GM23338 (cell line): ENCODE measurements around the gene LAMC2. TPM values are rescaled to one million over a fixed set of nuclear protein-coding genes. Genes with fewer than 3 reads are reported as not detected.

Experiments
- ATAC-seq: fragments of 200-7000 bp; cut with Tn5 transposase; 3 replicates; pipeline ENCODE4 v1.9.1; 2020
- DNase-seq: peaks from one replicate; pipeline ENCODE4 v3.0.0-alpha.2; 2015; ENCODE audit warnings: low spot score
- H2AFZ ChIP-seq: fragments of 200-600 bp; sonication (generic); 2 replicates; pipeline ENCODE4 v1.8.0; 2016; ENCODE audit warnings: antibody characterized with exemption, mild to moderate bottlenecking, moderate library complexity
- H3F3A ChIP-seq: fragments of 200-600 bp; sonication (generic); replicated peaks from 2 replicates; pipeline ENCODE4 v1.8.0; 2017; ENCODE audit warnings: antibody characterized with exemption, mixed run types, low read depth
- H3K27ac ChIP-seq: fragments of 200-600 bp; sonication (generic); 2 replicates; pipeline ENCODE4 v1.6.1; 2016; ENCODE audit warnings: low read depth
- H3K27me3 ChIP-seq: fragments of 200-600 bp; sonication (generic); 2 replicates; pipeline ENCODE4 v1.8.0; 2016; ENCODE audit warnings: mild to moderate bottlenecking, mixed run types, moderate library complexity; ENCODE audit not compliant: insufficient read depth
- H3K36me3 ChIP-seq: fragments of 200-600 bp; sonication (generic); 2 replicates; pipeline ENCODE4 v1.8.0; 2016; ENCODE audit warnings: mild to moderate bottlenecking; ENCODE audit not compliant: insufficient read depth
- H3K4me1 ChIP-seq: fragments of 200-600 bp; sonication (generic); 2 replicates; pipeline ENCODE4 v1.8.0; 2016; ENCODE audit warnings: mild to moderate bottlenecking, moderate library complexity; ENCODE audit not compliant: insufficient read depth
- H3K4me2 ChIP-seq: fragments of 200-600 bp; sonication (generic); 2 replicates; pipeline ENCODE4 v1.7.1; 2017; ENCODE audit warnings: mixed run types
- H3K4me3 ChIP-seq: fragments of 200-600 bp; sonication (generic); 2 replicates; pipeline ENCODE4 v1.6.1; 2016; ENCODE audit warnings: mixed run types
- H3K79me2 ChIP-seq: fragments of 200-600 bp; sonication (generic); replicated peaks from 2 replicates; pipeline ENCODE4 v1.8.0; 2017; ENCODE audit warnings: mild to moderate bottlenecking; ENCODE audit not compliant: insufficient read depth
- H3K9me2 ChIP-seq: fragments of 200-600 bp; sonication (generic); 2 replicates; pipeline ENCODE4 v1.8.0; 2017; ENCODE audit not compliant: insufficient read depth
- H4K20me1 ChIP-seq: fragments of 200-600 bp; sonication (generic); replicated peaks from 2 replicates; pipeline ENCODE4 v1.8.0; 2017; ENCODE audit warnings: mild to moderate bottlenecking; ENCODE audit not compliant: insufficient read depth
- H3K27ac Mint-ChIP-seq: 2 replicates; pipeline ENCODE4 v1.8.0; 2020; ENCODE audit warnings: inconsistent platforms, mild to moderate bottlenecking, moderate library complexity, mixed read lengths
- H3K27me3 Mint-ChIP-seq: 3 replicates; pipeline ENCODE4 v1.8.0; 2022; ENCODE audit warnings: low read depth, mild to moderate bottlenecking, moderate library complexity, mixed read lengths, inconsistent platforms; ENCODE audit not compliant: insufficient read depth, poor library complexity
- H3K36me3 Mint-ChIP-seq: 3 replicates; pipeline ENCODE4 v1.8.0; 2021; ENCODE audit warnings: low read depth, mild to moderate bottlenecking, inconsistent platforms, moderate library complexity, mixed read lengths
- H3K4me1 Mint-ChIP-seq: 3 replicates; pipeline ENCODE4 v1.8.0; 2020; ENCODE audit warnings: mild to moderate bottlenecking, inconsistent platforms, mixed read lengths
- H3K4me3 Mint-ChIP-seq: 3 replicates; pipeline ENCODE4 v1.8.0; 2021; ENCODE audit warnings: moderate library complexity, mild to moderate bottlenecking, inconsistent platforms, mixed read lengths
- H3K9me3 Mint-ChIP-seq: 3 replicates; pipeline ENCODE4 v1.8.0; 2020; ENCODE audit warnings: moderate library complexity, mild to moderate bottlenecking, inconsistent platforms, mixed read lengths
- ETS1 ChIP-seq: IDR thresholded peaks from 2 replicates; pipeline ENCODE4 v1.6.1; 2016; ENCODE audit warnings: antibody characterized with exemption
- EZH2 ChIP-seq: fragments of 200-600 bp; sonication (generic); IDR thresholded peaks from one replicate; pipeline ENCODE4 v1.8.0; 2017; ENCODE audit warnings: antibody characterized with exemption, mild to moderate bottlenecking, low read depth; ENCODE audit not compliant: unreplicated experiment
- REST ChIP-seq: IDR thresholded peaks from one replicate; pipeline ENCODE4 v1.6.1; 2018; ENCODE audit warnings: antibody characterized with exemption; ENCODE audit not compliant: unreplicated experiment
- STAT1 ChIP-seq: IDR thresholded peaks from one replicate; pipeline ENCODE4 v1.6.1; 2016; ENCODE audit warnings: antibody characterized with exemption; ENCODE audit not compliant: unreplicated experiment
- ZNF462 ChIP-seq: fragments of 250-450 bp; sonication (Bioruptor Pico); IDR thresholded peaks from 2 replicates; pipeline ENCODE4 v1.5.0; 2020; ENCODE audit warnings: mild to moderate bottlenecking, moderate library complexity
- polyA plus RNA-seq: library from polyadenylated mRNA; unstranded; fragments of >200 nt; fragmentation: Nextera tagmentation; extraction: Ambion mirVana; gene quantifications from 2 replicates; pipeline ENCODE4 v1.2.1, GENCODE V29; 2016
- total RNA-seq: library from RNA; depleted of rRNA; stranded (reverse); fragments of >200 nt; shearing (Covaris generic); gene quantifications from 2 replicates; pipeline ENCODE4 v1.2.3, GENCODE V29; 2014

The LAMC2 gene
- total and polyA plus RNA-seq, 2 experiments from 2014 or later, result 4.3 to 19.5 TPM

- no peak for TF ChIP-seq STAT1
Observed at GRCh38 chr1:183191833-183192232, 5.8 kb downstream of the LAMC2 start (continued).

GRCh38 chr1:183193963-183194525 is 8.0 kb downstream of the LAMC2 start:
- H3K79me2 ChIP-seq, result no peaks in the 10 kb centered on the region
- no peaks in the 10 kb centered on the region for H3K9me2 ChIP-seq
- no peaks in the 10 kb centered on the region for H3K27me3 ChIP-seq
- no peak overlapping the region for H3K4me3 ChIP-seq
- no peak for TF ChIP-seq EZH2
- no peak for TF ChIP-seq REST
- TF ChIP-seq ETS1, result no peak
- no peak for TF ChIP-seq STAT1
- no peak for TF ChIP-seq ZNF462
- H4K20me1 ChIP-seq, result no peaks in the 10 kb centered on the region
- Mint-ChIP-seq H3K36me3 (no peaks in the 10 kb centered on the region; the same call in 2 of the 3 replicates), H3K4me1 (peaks cover 35% of the 10 kb centered on the region), H3K27ac (no peak overlapping the region), H3K4me3 (no peak overlapping the region), H3K9me3 (no peaks in the 10 kb centered on the region), H3K27me3 (peaks cover 3% of the 10 kb centered on the region)
- no peaks in the 10 kb centered on the region for H3K36me3 ChIP-seq
- peak overlapping the region; percentile 24; the same call in 1 of the 2 replicates for H3K4me2 ChIP-seq
- no peak for ATAC-seq
- no peak overlapping the region for H2AFZ ChIP-seq
- H3K4me1 ChIP-seq, result peaks cover 33% of the 10 kb centered on the region
- H3K27ac ChIP-seq, result peak overlapping the region; percentile 13; the same call in 1 of the 2 replicates
- DNase-seq, result no peak
- no peaks in the 10 kb centered on the region for H3F3A ChIP-seq
